22Rv1 (cell line): Measurements from ENCODE around the gene ATAD5.
"Not testable (repeated sequence)": the region's sequence is repeated elsewhere in the genome, so short reads cannot be mapped to it uniquely, and the experiment has no call there.

Source experiments
- ZFX ChIP-seq: fragments of 450-650 bp; IDR thresholded peaks from 2 replicates; pipeline ENCODE4 v1.6.1; 2017; ENCODE audit warnings: antibody characterized with exemption, borderline replicate concordance
- TF ChIP-seq, protein P1 (sequence below): fragments of 450-650 bp; IDR thresholded peaks from 2 replicates; pipeline ENCODE4 v1.5.1; 2017; ENCODE audit warnings: mild to moderate bottlenecking

DNA sequence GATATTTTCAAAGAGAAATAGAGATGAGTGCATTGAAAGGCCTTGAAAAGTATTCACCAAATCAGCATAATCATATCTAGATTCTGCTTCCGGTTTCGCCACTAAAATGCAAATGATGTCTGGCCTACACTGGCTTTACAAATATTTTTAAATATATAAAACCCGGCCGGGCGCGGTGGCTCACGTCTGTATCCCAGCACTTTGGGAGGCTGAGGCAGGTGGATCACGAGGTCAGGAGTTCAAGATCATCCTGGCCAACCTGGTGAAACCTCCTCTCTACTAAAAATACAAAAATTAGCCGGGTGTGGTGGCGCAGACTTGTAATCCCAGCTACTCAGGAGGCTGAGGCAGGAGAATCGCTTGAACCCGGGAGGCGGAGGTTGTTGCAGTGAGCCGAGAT is 8.8 kb upstream of the ATAD5 start:
- TF ChIP-seq, protein P1, sequence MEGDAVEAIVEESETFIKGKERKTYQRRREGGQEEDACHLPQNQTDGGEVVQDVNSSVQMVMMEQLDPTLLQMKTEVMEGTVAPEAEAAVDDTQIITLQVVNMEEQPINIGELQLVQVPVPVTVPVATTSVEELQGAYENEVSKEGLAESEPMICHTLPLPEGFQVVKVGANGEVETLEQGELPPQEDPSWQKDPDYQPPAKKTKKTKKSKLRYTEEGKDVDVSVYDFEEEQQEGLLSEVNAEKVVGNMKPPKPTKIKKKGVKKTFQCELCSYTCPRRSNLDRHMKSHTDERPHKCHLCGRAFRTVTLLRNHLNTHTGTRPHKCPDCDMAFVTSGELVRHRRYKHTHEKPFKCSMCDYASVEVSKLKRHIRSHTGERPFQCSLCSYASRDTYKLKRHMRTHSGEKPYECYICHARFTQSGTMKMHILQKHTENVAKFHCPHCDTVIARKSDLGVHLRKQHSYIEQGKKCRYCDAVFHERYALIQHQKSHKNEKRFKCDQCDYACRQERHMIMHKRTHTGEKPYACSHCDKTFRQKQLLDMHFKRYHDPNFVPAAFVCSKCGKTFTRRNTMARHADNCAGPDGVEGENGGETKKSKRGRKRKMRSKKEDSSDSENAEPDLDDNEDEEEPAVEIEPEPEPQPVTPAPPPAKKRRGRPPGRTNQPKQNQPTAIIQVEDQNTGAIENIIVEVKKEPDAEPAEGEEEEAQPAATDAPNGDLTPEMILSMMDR, result not testable (repeated sequence)
- not testable (repeated sequence) for TF ChIP-seq ZFX
